Measurements from ENCODE around the gene NFKBIE.

NFKBIE gene

DNA sequence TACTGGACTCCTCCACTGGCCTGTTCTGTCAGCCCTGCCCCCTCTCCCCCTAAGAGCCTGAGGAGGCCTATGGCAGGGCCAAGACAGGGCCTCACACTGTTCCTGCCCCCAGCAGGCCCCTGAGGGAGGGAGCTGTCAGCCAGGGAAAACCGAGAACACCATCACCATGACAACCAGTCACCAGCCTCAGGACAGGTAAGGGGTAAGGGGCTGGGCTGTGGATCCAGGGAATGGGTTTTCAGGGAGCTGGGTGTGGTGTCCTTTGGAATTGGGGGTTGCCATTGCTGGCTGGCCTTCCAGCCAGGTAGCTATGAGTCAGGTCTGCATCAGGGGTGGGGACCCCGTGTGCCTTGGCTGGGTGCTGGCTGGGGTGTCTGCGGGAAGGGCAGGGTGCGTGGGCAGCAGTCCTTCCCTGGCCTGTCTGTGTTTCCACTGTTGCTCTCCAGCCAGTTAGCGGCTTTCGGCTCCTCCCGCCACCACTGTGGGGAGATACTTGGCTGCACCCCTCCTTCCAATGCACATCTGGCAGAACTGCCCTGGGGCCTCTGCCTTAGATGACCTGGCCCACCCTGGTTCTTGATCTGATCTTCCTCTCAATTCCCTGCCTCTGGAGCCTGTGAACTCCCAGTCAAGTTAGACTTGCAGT is 38.1 kb downstream of the NFKBIE start:
- no peak overlapping the region for H2BK15ac ChIP-seq (replicated peaks; ENCODE audit: low read depth)
- H3K79me2 ChIP-seq (ENCODE audit: control insufficient read depth, insufficient read depth, low read length) = peaks cover 10% of the 10 kb centered on the region
- no peaks in the 10 kb centered on the region for H3K36me3 ChIP-seq (ENCODE audit: control insufficient read depth, insufficient read depth, low read length)
- H3K79me1 ChIP-seq (ENCODE audit: low read length) = peaks cover 3% of the 10 kb centered on the region
- H3K9ac ChIP-seq (ENCODE audit: low read length) = no peak overlapping the region
- H2AK5ac ChIP-seq (ENCODE audit: low read length) = no peak overlapping the region
- H3K4me2 ChIP-seq (ENCODE audit: low read length) = no peak overlapping the region
- DNase-seq = peak; percentile 86
- H3K4me3 ChIP-seq (ENCODE audit: low read length) = no peak overlapping the region
- H3K27me3 ChIP-seq (ENCODE audit: insufficient read depth, low read length, poor library complexity) = no peaks in the 10 kb centered on the region
- no peak overlapping the region for H4K8ac ChIP-seq (ENCODE audit: low read depth, low read length)
- H3K27ac ChIP-seq (ENCODE audit: low read depth, low read length) = no peak overlapping the region
- H4K5ac ChIP-seq (ENCODE audit: low read length) = no peak overlapping the region
- peaks cover 13% of the 10 kb centered on the region for H3K4me1 ChIP-seq (ENCODE audit: control insufficient read depth, low read depth, low read length)
- no peak overlapping the region for H2BK120ac ChIP-seq (ENCODE audit: low read depth, low read length)
- H3K18ac ChIP-seq (ENCODE audit: low read length) = no peak overlapping the region
- no peak overlapping the region for H3K23ac ChIP-seq (ENCODE audit: low read length)
- H3K4ac ChIP-seq (ENCODE audit: low read depth, low read length) = no peak overlapping the region
- no peak overlapping the region for H3K56ac ChIP-seq (ENCODE audit: low read length)
- no peak overlapping the region for H2BK5ac ChIP-seq (ENCODE audit: low read length)
- WGBS (ENCODE audit: extremely low coverage, insufficient coverage, low lambda C conversion rate) = no CpG with 5 or more reads among the region's 7 CpGs

DNA sequence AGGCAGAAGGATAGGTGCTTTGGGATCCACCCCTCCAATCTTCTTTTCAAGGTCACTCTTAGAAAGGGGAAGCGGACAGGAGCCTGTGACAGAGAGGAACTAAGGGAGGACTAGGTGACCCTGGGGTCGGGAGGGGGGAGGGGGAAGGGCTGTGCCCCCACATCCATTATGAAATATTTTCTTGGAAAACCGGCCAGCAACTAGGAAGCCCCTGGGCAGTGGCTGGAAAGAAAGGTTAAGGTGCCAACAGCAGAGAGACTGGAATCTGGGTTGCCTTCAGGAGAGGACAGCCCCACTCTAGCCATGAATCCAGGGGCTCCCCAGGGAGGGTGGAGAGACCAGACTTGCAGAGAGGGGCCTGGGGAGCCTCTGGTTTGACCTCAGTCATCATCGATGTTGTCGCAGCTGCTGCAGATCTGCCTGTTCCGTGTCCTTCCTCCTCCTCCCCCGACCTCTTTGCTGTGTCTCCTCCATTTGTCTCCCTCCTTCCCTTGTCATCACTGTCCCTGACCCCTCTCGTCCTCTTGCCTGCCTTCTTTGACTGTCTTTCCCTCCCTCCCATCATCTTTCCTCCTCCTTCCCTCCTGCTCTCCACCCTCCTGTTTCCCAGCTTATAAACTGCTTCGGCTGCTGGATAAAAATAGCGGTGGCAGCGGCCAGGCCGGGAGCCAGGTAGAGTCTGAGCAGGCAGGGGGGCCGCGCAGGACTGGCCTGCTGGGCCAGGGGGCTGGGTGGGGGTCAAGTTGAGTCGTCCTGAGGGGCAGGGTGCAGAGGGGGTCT is 38.8 kb downstream of the NFKBIE start:
- no peaks in the 10 kb centered on the region for H3K36me3 ChIP-seq (ENCODE audit: control insufficient read depth, insufficient read depth, low read length)
- H3K27ac ChIP-seq (ENCODE audit: low read depth, low read length) = no peak overlapping the region
- H3K4me3 ChIP-seq (ENCODE audit: low read length) = no peak overlapping the region
- H3K4me1 ChIP-seq (ENCODE audit: control insufficient read depth, low read depth, low read length) = peaks cover 15% of the 10 kb centered on the region
- no peak overlapping the region for H3K23ac ChIP-seq (ENCODE audit: low read length)
- H4K8ac ChIP-seq (ENCODE audit: low read depth, low read length) = no peak overlapping the region
- peaks cover 10% of the 10 kb centered on the region for H3K79me2 ChIP-seq (ENCODE audit: control insufficient read depth, insufficient read depth, low read length)
- no peak overlapping the region for H4K5ac ChIP-seq (ENCODE audit: low read length)
- WGBS (ENCODE audit: extremely low coverage, insufficient coverage, low lambda C conversion rate) = no CpG with 5 or more reads among the region's 15 CpGs
- H2BK120ac ChIP-seq (ENCODE audit: low read depth, low read length) = no peak overlapping the region
- H3K9ac ChIP-seq (ENCODE audit: low read length) = no peak overlapping the region
- H3K18ac ChIP-seq (ENCODE audit: low read length) = no peak overlapping the region
- no peaks in the 10 kb centered on the region for H3K27me3 ChIP-seq (ENCODE audit: insufficient read depth, low read length, poor library complexity)
- H2AK5ac ChIP-seq (ENCODE audit: low read length) = no peak overlapping the region
- H3K4me2 ChIP-seq (ENCODE audit: low read length) = no peak overlapping the region
- no peak overlapping the region for H2BK5ac ChIP-seq (ENCODE audit: low read length)
- DNase-seq = no peak
- H2BK15ac ChIP-seq (replicated peaks; ENCODE audit: low read depth) = no peak overlapping the region
- H3K79me1 ChIP-seq (ENCODE audit: low read length) = peaks cover 3% of the 10 kb centered on the region
- H3K4ac ChIP-seq (ENCODE audit: low read depth, low read length) = no peak overlapping the region
- peak overlapping the region; percentile 62 for H3K56ac ChIP-seq (ENCODE audit: low read length)

DNA sequence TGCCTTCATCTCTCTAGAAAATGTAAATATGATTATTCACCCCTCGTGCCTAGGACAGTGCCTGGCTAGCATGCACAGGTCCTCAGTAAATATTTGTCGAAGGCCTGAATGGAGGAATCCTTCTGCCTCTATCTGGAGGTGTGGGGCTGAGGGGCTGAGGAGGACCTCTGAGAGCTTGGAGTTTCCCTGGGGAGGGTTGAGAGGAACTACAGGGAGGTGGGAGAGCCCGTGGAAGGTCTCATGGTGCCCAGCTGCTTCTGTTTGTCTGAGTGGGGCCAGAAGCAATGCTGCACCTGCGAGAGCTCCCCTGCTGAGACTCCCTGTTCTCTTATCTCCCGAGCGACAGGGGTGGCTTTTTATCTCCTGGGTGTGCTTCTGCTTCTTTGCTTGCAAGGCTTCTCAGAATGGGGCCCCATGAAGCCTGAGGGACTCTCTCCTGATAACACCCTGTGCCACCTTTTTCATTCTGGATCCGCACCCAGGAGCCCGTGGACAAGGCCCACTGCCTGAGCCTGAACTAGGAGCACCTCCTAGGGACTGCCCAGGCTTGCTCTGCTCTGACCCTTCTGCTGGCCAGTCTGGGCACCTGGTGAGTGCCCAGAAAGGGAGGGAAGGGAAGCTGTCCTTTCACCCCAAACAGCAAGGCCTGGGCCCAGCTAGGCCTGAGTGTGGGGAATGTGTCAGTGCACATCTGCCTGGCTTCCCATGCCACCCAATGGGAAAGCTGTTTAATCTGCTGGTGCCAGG is 39.6 kb downstream of the NFKBIE start:
- H3K18ac ChIP-seq (ENCODE audit: low read length) = no peak overlapping the region
- DNase-seq = no peak
- H3K79me2 ChIP-seq (ENCODE audit: control insufficient read depth, insufficient read depth, low read length) = peaks cover 10% of the 10 kb centered on the region
- H2BK120ac ChIP-seq (ENCODE audit: low read depth, low read length) = no peak overlapping the region
- H3K4me2 ChIP-seq (ENCODE audit: low read length) = no peak overlapping the region
- no CpG with 5 or more reads among the region's 8 CpGs for WGBS (ENCODE audit: extremely low coverage, insufficient coverage, low lambda C conversion rate)
- H2AK5ac ChIP-seq (ENCODE audit: low read length) = no peak overlapping the region
- H4K8ac ChIP-seq (ENCODE audit: low read depth, low read length) = no peak overlapping the region
- H3K4me3 ChIP-seq (ENCODE audit: low read length) = no peak overlapping the region
- peaks cover 3% of the 10 kb centered on the region for H3K79me1 ChIP-seq (ENCODE audit: low read length)
- H3K56ac ChIP-seq (ENCODE audit: low read length) = peak overlapping the region; percentile 37
- H3K23ac ChIP-seq (ENCODE audit: low read length) = no peak overlapping the region
- H4K5ac ChIP-seq (ENCODE audit: low read length) = no peak overlapping the region
- H3K4ac ChIP-seq (ENCODE audit: low read depth, low read length) = no peak overlapping the region
- H3K9ac ChIP-seq (ENCODE audit: low read length) = no peak overlapping the region
- no peak overlapping the region for H2BK15ac ChIP-seq (replicated peaks; ENCODE audit: low read depth)
- H3K27ac ChIP-seq (ENCODE audit: low read depth, low read length) = no peak overlapping the region
- peaks cover 15% of the 10 kb centered on the region for H3K4me1 ChIP-seq (ENCODE audit: control insufficient read depth, low read depth, low read length)
- no peaks in the 10 kb centered on the region for H3K36me3 ChIP-seq (ENCODE audit: control insufficient read depth, insufficient read depth, low read length)
- no peak overlapping the region for H2BK5ac ChIP-seq (ENCODE audit: low read length)
- H3K27me3 ChIP-seq (ENCODE audit: insufficient read depth, low read length, poor library complexity) = no peaks in the 10 kb centered on the region

DNA sequence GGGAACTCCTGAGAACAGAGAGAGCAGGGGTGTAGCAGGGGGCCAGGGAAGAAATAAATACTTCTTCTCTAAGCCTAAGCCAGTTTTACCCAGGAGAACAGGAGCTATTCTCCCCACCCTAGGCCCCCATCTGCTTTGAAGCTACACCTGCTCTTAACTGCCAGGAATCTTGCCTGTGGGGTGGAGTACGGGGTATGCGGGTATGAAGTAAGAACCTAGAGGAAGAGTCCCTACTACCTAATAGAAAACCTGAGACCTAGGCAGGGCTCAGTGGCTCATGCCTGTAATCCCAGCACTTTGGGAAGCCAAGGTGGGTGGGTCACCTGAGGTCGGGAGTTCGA is 40.4 kb downstream of the NFKBIE start:
- H3K4me1 ChIP-seq (ENCODE audit: control insufficient read depth, low read depth, low read length) = peaks cover 15% of the 10 kb centered on the region
- peaks cover 10% of the 10 kb centered on the region for H3K79me2 ChIP-seq (ENCODE audit: control insufficient read depth, insufficient read depth, low read length)
- no peak overlapping the region for H3K4me3 ChIP-seq (ENCODE audit: low read length)

DNA sequence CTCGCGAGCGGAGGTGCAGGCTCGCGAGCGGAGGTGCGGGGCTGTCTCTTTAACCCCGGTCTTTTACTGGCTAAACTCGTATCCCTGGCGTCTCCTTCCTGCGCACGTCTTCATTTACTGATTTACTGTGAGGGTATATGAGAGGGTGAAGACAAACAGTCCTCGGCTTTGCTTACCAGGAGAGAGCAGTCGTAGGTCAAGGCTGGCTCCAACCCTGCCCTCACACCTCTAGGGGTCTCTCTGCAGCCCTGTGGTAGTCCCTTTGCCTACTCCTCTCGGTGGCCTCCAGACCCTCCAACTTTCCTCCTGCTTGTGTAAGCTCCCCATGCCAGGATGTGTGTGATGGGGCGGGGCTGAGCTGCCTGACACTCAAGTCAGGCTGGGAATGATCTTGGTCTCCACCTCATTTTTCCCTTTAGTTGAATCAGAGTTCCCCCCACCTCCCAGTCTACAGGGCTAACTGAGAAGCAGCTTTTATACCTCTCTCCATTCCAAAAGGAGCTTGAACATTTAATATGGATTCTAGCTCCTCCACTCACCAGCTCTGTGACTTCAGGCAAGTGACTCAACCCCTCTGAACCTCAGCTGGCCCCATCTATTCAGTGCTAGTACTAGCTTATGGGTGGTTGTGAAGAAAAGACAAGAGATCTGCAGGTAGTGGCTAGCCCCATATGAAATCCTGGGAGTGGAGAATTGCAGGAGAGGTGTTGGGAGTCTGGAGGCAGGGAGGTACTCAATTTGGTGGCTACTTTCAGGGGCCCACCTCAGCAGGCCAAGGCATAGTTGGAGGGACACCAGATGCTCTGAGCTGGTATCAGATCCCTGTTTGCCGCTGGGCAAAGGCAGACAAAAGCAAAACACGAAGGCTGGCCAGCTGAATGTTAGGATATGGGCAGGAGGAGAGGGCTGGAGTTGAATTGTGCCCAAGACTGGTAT is 41.1 kb downstream of the NFKBIE start:
- WGBS (ENCODE audit: extremely low coverage, insufficient coverage, low lambda C conversion rate) = no CpG with 5 or more reads among the region's 18 CpGs
- no peak overlapping the region for H2AK5ac ChIP-seq (ENCODE audit: low read length)
- no peak overlapping the region for H3K27ac ChIP-seq (ENCODE audit: low read depth, low read length)
- H2BK15ac ChIP-seq (replicated peaks; ENCODE audit: low read depth) = no peak overlapping the region
- no peak overlapping the region for H3K4ac ChIP-seq (ENCODE audit: low read depth, low read length)
- peak overlapping the region; percentile 18 for H3K23ac ChIP-seq (ENCODE audit: low read length)
- H3K27me3 ChIP-seq (ENCODE audit: insufficient read depth, low read length, poor library complexity) = no peaks in the 10 kb centered on the region
- H3K18ac ChIP-seq (ENCODE audit: low read length) = no peak overlapping the region
- peaks cover 3% of the 10 kb centered on the region for H3K79me1 ChIP-seq (ENCODE audit: low read length)
- no peak overlapping the region for H4K5ac ChIP-seq (ENCODE audit: low read length)
- no peak overlapping the region for H2BK120ac ChIP-seq (ENCODE audit: low read depth, low read length)
- no peaks in the 10 kb centered on the region for H3K36me3 ChIP-seq (ENCODE audit: control insufficient read depth, insufficient read depth, low read length)
- peak overlapping the region; percentile 2 for H3K4me3 ChIP-seq (ENCODE audit: low read length)
- peak overlapping the region; percentile 76 for H3K56ac ChIP-seq (ENCODE audit: low read length)
- DNase-seq = peak; percentile 75
- H3K79me2 ChIP-seq (ENCODE audit: control insufficient read depth, insufficient read depth, low read length) = peaks cover 10% of the 10 kb centered on the region
- peak overlapping the region; percentile 38 for H3K4me2 ChIP-seq (ENCODE audit: low read length)
- peaks cover 15% of the 10 kb centered on the region for H3K4me1 ChIP-seq (ENCODE audit: control insufficient read depth, low read depth, low read length)
- H4K8ac ChIP-seq (ENCODE audit: low read depth, low read length) = no peak overlapping the region
- peak overlapping the region; percentile 64 for H3K9ac ChIP-seq (ENCODE audit: low read length)
- no peak overlapping the region for H2BK5ac ChIP-seq (ENCODE audit: low read length)

More for the DNA sequence above, 40.4 kb downstream of the NFKBIE start:
- Histone ChIP-seq H3K9ac (ENCODE audit: low read length) (no peak overlapping the region), H4K5ac (ENCODE audit: low read length) (no peak overlapping the region), H2BK120ac (ENCODE audit: low read depth, low read length) (no peak overlapping the region), H3K27ac (ENCODE audit: low read depth, low read length) (no peak overlapping the region), H3K27me3 (ENCODE audit: insufficient read depth, low read length, poor library complexity) (no peaks in the 10 kb centered on the region), H3K4ac (ENCODE audit: low read depth, low read length) (no peak overlapping the region), H3K36me3 (ENCODE audit: control insufficient read depth, insufficient read depth, low read length) (no peaks in the 10 kb centered on the region), H3K18ac (ENCODE audit: low read length) (no peak overlapping the region), H2BK15ac (replicated peaks; ENCODE audit: low read depth) (no peak overlapping the region), H2BK5ac (ENCODE audit: low read length) (no peak overlapping the region), H3K79me1 (ENCODE audit: low read length) (peaks cover 3% of the 10 kb centered on the region), H3K4me2 (ENCODE audit: low read length) (no peak overlapping the region), H2AK5ac (ENCODE audit: low read length) (no peak overlapping the region), H4K8ac (ENCODE audit: low read depth, low read length) (no peak overlapping the region), H3K56ac (ENCODE audit: low read length) (no peak overlapping the region), H3K23ac (ENCODE audit: low read length) (no peak overlapping the region)
- no peak for DNase-seq
- no CpG with 5 or more reads among the region's 4 CpGs for WGBS (ENCODE audit: extremely low coverage, insufficient coverage, low lambda C conversion rate)

Measured in mesendoderm (in vitro differentiated cells).